ENCODE results near the gene PCED1A. TPM values are rescaled to one million over a fixed set of nuclear protein-coding genes. Genes with fewer than 3 reads are reported as not detected.

Gene PCED1A
- total and polyA plus RNA-seq, 2 of the 8 experiments (the other 6 are each of a cell fraction or from before 2014, with no cell fraction given): 13.4 to 18.9 TPM

- TF ChIP-seq POLR2A (IDR thresholded peaks at IDR 0.05; ENCODE audit: control extremely low read depth in 1 of 2, low read depth in 2 of 2, low read length in 2 of 2) (no peak), RFX5 (IDR thresholded peaks at IDR 0.05; ENCODE audit: borderline replicate concordance, low read depth, low read length) (no peak), CHD1 (IDR thresholded peaks at IDR 0.05; ENCODE audit: low read depth, low read length) (no peak), ATF3 (IDR thresholded peaks at IDR 0.05; ENCODE audit: insufficient read depth, low read depth, low read length) (no peak), SUZ12 (IDR thresholded peaks at IDR 0.05; ENCODE audit: low read length) (no peak)
These were observed 5.9 kb downstream of the PCED1A start (continued) for GRCh38 chr20:2834401-2835110.

Data from H1 (cell line).